Measurements from ENCODE around the gene SMG1.
"Not testable (repeated sequence)": the region's sequence is repeated elsewhere in the genome, so short reads cannot be mapped to it uniquely, and the experiment has no call there.

SMG1 gene

GRCh38 chr16:18759598-18760520 lies 166.3 kb downstream of the SMG1 start:
- DNase-seq (ENCODE audit: low read depth) = not testable (repeated sequence)

GRCh38 chr16:18757960-18758660 lies 168.1 kb downstream of the SMG1 start:
- DNase-seq (ENCODE audit: low read depth) = not testable (repeated sequence)

- not testable (repeated sequence) for DNase-seq (ENCODE audit: low read depth)
Measured at GRCh38 chr16:18756639-18757038, 169.6 kb downstream of the SMG1 start.

All from iris pigment epithelial cell (primary cell).